IMR-90 (cell line): Measurements from ENCODE around the gene COL4A1. TPM values are rescaled to one million over a fixed set of nuclear protein-coding genes. Genes with fewer than 3 reads are reported as not detected.
A peak's percentile ranks its signal among the peaks of the same experiment; 100 is the strongest.

Experiments used
- ATAC-seq: fragments of 200-7000 bp; cut with Tn5 transposase; 2 replicates; pipeline ENCODE4 v1.9.1; 2020; ENCODE audit warnings: low read depth, mild to moderate bottlenecking, moderate library complexity
- BruUV-seq: library from RNA; stranded (reverse); fragments of 400-500 nt; replicated peaks from 2 replicates; lab custom pipeline; 2021; lab: Mats Ljungman, UMichigan
- CTCF ChIA-PET: fragments of 300-600 bp; formaldehyde crosslinking; extraction: SDS; loops from one replicate; lab custom pipeline; 2021; ENCODE audit warnings: antibody characterized with exemption; lab: Yijun Ruan, JAX
- POLR2A ChIA-PET: fragments of 300-600 bp; sonication (Branson Sonifier 250); formaldehyde crosslinking; loops from one replicate; lab custom pipeline; 2022; ENCODE audit warnings: antibody characterized with exemption; ENCODE audit not compliant: unreplicated experiment; lab: Charles Lee
- DNase-seq: peaks from one replicate; pipeline ENCODE4 v3.0.0; 2013
- H2AFZ ChIP-seq: replicated peaks from 2 replicates; pipeline ENCODE3; 2013; ENCODE audit warnings: low read length, mild to moderate bottlenecking; ENCODE audit not compliant: poor library complexity
- H2AK5ac ChIP-seq: 2 replicates; pipeline ENCODE4 v1.6.1; 2013; ENCODE audit warnings: low read depth, low read length, inconsistent platforms
- H2AK9ac ChIP-seq: replicated peaks from 2 replicates; pipeline ENCODE3; 2013; ENCODE audit warnings: mild to moderate bottlenecking, low read depth, low read length, moderate library complexity; ENCODE audit not compliant: poor library complexity
- H2BK120ac ChIP-seq: 2 replicates; pipeline ENCODE4 v1.6.1; 2013; ENCODE audit warnings: low read depth, low read length, inconsistent platforms
- H2BK15ac ChIP-seq: 3 replicates; pipeline ENCODE4 v1.6.1; 2013; ENCODE audit warnings: low read depth, low read length, inconsistent platforms
- H2BK20ac ChIP-seq: 2 replicates; pipeline ENCODE4 v1.6.1; 2013; ENCODE audit warnings: low read depth, mild to moderate bottlenecking, inconsistent platforms, low read length, moderate library complexity
- H2BK5ac ChIP-seq: 2 replicates; pipeline ENCODE4 v1.6.1; 2013; ENCODE audit warnings: mild to moderate bottlenecking, low read depth, low read length, inconsistent platforms; ENCODE audit not compliant: poor library complexity, severe bottlenecking
- H3K14ac ChIP-seq: replicated peaks from 2 replicates; pipeline ENCODE4 v1.6.1; 2013; ENCODE audit warnings: low read depth, low read length, inconsistent platforms
- H3K18ac ChIP-seq: 2 replicates; pipeline ENCODE4 v1.6.1; 2013; ENCODE audit warnings: low read depth, low read length, control low read depth
- H3K23ac ChIP-seq: 2 replicates; pipeline ENCODE4 v1.6.1; 2013; ENCODE audit warnings: low read depth, low read length, inconsistent platforms
- H3K27ac ChIP-seq: 2 replicates; pipeline ENCODE4 v1.5.1; 2013; ENCODE audit warnings: mild to moderate bottlenecking, control low read depth, low read length; ENCODE audit not compliant: insufficient read depth
- H3K27me3 ChIP-seq: 2 replicates; pipeline ENCODE4 v1.6.1; 2013; ENCODE audit warnings: low read length; ENCODE audit not compliant: control insufficient read depth, insufficient read depth
- H3K36me3 ChIP-seq: 2 replicates; pipeline ENCODE4 v1.6.1; 2013; ENCODE audit warnings: low read length, mixed read lengths; ENCODE audit not compliant: control insufficient read depth, insufficient read depth
- H3K4ac ChIP-seq: 2 replicates; pipeline ENCODE4 v1.6.1; 2013; ENCODE audit warnings: low read depth, low read length, inconsistent platforms
- H3K4me1 ChIP-seq: 2 replicates; pipeline ENCODE4 v1.6.1; 2013; ENCODE audit warnings: low read length, mixed read lengths; ENCODE audit not compliant: control insufficient read depth, insufficient read depth
- H3K4me2 ChIP-seq: 2 replicates; pipeline ENCODE4 v1.6.1; 2013; ENCODE audit warnings: low read depth, mild to moderate bottlenecking, control low read depth, low read length, moderate library complexity
- H3K4me3 ChIP-seq: 2 replicates; pipeline ENCODE4 v1.5.1; 2013; ENCODE audit warnings: low read depth, mild to moderate bottlenecking, control low read depth, low read length, moderate library complexity; ENCODE audit not compliant: insufficient read depth
- H3K56ac ChIP-seq: 2 replicates; pipeline ENCODE4 v1.6.1; 2013; ENCODE audit warnings: low read length, inconsistent platforms; ENCODE audit not compliant: insufficient read depth; ENCODE audit errors: extremely low read depth
- H3K79me1 ChIP-seq, 2 experiments: 2 replicates each; pipeline ENCODE4 v1.6.1; 2013; ENCODE audit warnings: low read length in 2 of 2, inconsistent platforms in 1 of 2, low read depth in 1 of 2
- H3K9ac ChIP-seq: 2 replicates; pipeline ENCODE4 v1.6.1; 2013; ENCODE audit warnings: low read depth, low read length, control low read depth
- H3K9me1 ChIP-seq: 2 replicates; pipeline ENCODE4 v1.6.1; 2013; ENCODE audit warnings: low read length, inconsistent platforms; ENCODE audit not compliant: insufficient read depth
- H3K9me3 ChIP-seq: 2 replicates; pipeline ENCODE4 v1.6.1; 2013; ENCODE audit warnings: low read length; ENCODE audit not compliant: control insufficient read depth, insufficient read depth
- H4K20me1 ChIP-seq: 2 replicates; pipeline ENCODE4 v1.6.1; 2013; ENCODE audit warnings: low read length, inconsistent platforms; ENCODE audit not compliant: insufficient read depth
- H4K5ac ChIP-seq: 2 replicates; pipeline ENCODE4 v1.6.1; 2013; ENCODE audit warnings: mild to moderate bottlenecking, low read depth, low read length, control low read depth
- H4K8ac ChIP-seq, 2 experiments: 2 replicates each; pipeline ENCODE4 v1.6.1; 2013; ENCODE audit warnings: low read depth in 2 of 2, low read length in 2 of 2, control low read depth in 1 of 2, inconsistent platforms in 1 of 2
- H4K91ac ChIP-seq: 2 replicates; pipeline ENCODE4 v1.6.1; 2013; ENCODE audit warnings: low read depth, low read length, inconsistent platforms; ENCODE audit not compliant: insufficient read depth
- BHLHE40 ChIP-seq: fragments of 150-350 bp; IDR thresholded peaks from 2 replicates; pipeline ENCODE4 v1.6.1; 2016; ENCODE audit warnings: mild to moderate bottlenecking, low read depth, low read length
- CEBPB ChIP-seq: IDR thresholded peaks from 2 replicates; pipeline ENCODE4 v1.6.1; 2012; ENCODE audit warnings: low read depth, low read length, improper control_type of control experiment
- CHD1 ChIP-seq: IDR thresholded peaks from 2 replicates; pipeline ENCODE4 v1.6.1; 2012; ENCODE audit warnings: low read depth, low read length, improper control_type of control experiment
- CTCF ChIP-seq: conservative IDR thresholded peaks from 2 replicates; pipeline ENCODE4 v1.5.1; 2012; ENCODE audit warnings: mild to moderate bottlenecking, low read depth, low read length, improper control_type of control experiment
- ELK1 ChIP-seq: fragments of 150-350 bp; IDR thresholded peaks from 2 replicates; pipeline ENCODE4 v1.6.1; 2016; ENCODE audit warnings: low read depth, mild to moderate bottlenecking, low read length, moderate library complexity, borderline replicate concordance
- FOS ChIP-seq: fragments of 150-350 bp; IDR thresholded peaks from 2 replicates; pipeline ENCODE4 v1.6.1; 2016; ENCODE audit warnings: low read depth, low read length
- MAFK ChIP-seq: IDR thresholded peaks from 2 replicates; pipeline ENCODE4 v1.6.1; 2012; ENCODE audit warnings: low read depth, low read length, improper control_type of control experiment
- MXI1 ChIP-seq: IDR thresholded peaks from 2 replicates; pipeline ENCODE4 v1.6.1; 2012; ENCODE audit warnings: low read depth, mild to moderate bottlenecking, low read length, moderate library complexity, borderline replicate concordance
- NFE2L2 ChIP-seq: fragments of 150-350 bp; IDR thresholded peaks from 2 replicates; pipeline ENCODE4 v1.6.1; 2016; ENCODE audit warnings: low read depth, mild to moderate bottlenecking, low read length
- POLR2A ChIP-seq: IDR thresholded peaks from 2 replicates; pipeline ENCODE4 v1.6.1; 2012; ENCODE audit warnings: mild to moderate bottlenecking, low read depth, low read length
- RAD21 ChIP-seq: IDR thresholded peaks from 2 replicates; pipeline ENCODE4 v1.6.1; 2012; ENCODE audit warnings: low read length, improper control_type of control experiment
- RCOR1 ChIP-seq: IDR thresholded peaks from 2 replicates; pipeline ENCODE4 v1.6.1; 2012; ENCODE audit warnings: mild to moderate bottlenecking, low read length, improper control_type of control experiment; ENCODE audit not compliant: insufficient replicate concordance
- RFX5 ChIP-seq: IDR thresholded peaks from 2 replicates; pipeline ENCODE4 v1.8.0; 2012; ENCODE audit warnings: low read depth, mild to moderate bottlenecking, low read length, moderate library complexity
- USF2 ChIP-seq: fragments of 150-350 bp; IDR thresholded peaks from 2 replicates; pipeline ENCODE4 v1.6.1; 2017; ENCODE audit warnings: mild to moderate bottlenecking, antibody characterized with exemption, low read length, low read depth
- WGBS, 2 experiments: methylation state at CpG; one replicate each; pipeline versions ENCODE4 v1.1.5 to v1.1.7; 2013; ENCODE audit warnings: missing lambda C conversion rate in 2 of 2; ENCODE audit not compliant: insufficient read length in 1 of 2; ENCODE audit errors: extremely low coverage in 2 of 2; 5-methylcytosine and 5-hydroxymethylcytosine counted together
- dilution Hi-C: fragments of 300-500 bp; cut with HindIII; formaldehyde crosslinking; loops from one replicate; pipeline ENCODE4 v1.14.3; 2018; ENCODE audit warnings: low sequenced_read_pairs; ENCODE audit not compliant: unreplicated experiment
- in situ Hi-C: fragments of 300-500 bp; cut with MboI; formaldehyde crosslinking; loops from 3 replicates; pipeline ENCODE4 v1.14.3; 2019; ENCODE audit warnings: low sequenced_read_pairs, inconsistent platforms, mixed read lengths
- intact Hi-C: fragments of 100-400 bp; cut with micrococcal nuclease; formaldehyde crosslinking; loops from 2 replicates; pipeline ENCODE4 v1.10.0; 2022
- polyA plus RNA-seq, 3 experiments: library from polyadenylated mRNA; depleted of rRNA; stranded (reverse); fragments of >200 nt; gene quantifications; 2 replicates each; pipeline ENCODE4 v1.2.3, GENCODE V29; 2012; ENCODE audit warnings: low replicate concordance in 1 of 3
- total RNA-seq: library from RNA; depleted of rRNA; stranded (reverse); fragments of >200 nt; gene quantifications from 2 replicates; pipeline ENCODE4 v1.2.3, GENCODE V29; 2012

Gene COL4A1
- total and polyA plus RNA-seq, 2 of the 4 experiments (the other 2 are of a cell fraction), result 230 to 337 TPM

GRCh38 chr13:110138010-110138699 lies 168.8 kb downstream of the COL4A1 start:
- H2BK20ac ChIP-seq, result peak overlapping the region; percentile 54
- WGBS, 2 experiments, result 0% methylated on average over 18 of the region's 60 CpGs; no CpG with 5 or more reads in 1 of the 2 experiments
- H2AK9ac ChIP-seq, result peak overlapping the region; percentile 12
- no peaks in the 10 kb centered on the region for H3K36me3 ChIP-seq
- intact Hi-C loops (no loop called here), in situ Hi-C loops (no loop called here), dilution Hi-C loops (no loop called here)
- H3K56ac ChIP-seq, result peak overlapping the region; percentile 35; the same call in 1 of the 2 replicates
- peaks cover 2% of the 10 kb centered on the region; the same call in 1 of the 2 replicates for H3K4me1 ChIP-seq
- H4K20me1 ChIP-seq, result peaks cover 4% of the 10 kb centered on the region
- H3K9ac ChIP-seq, result peak overlapping the region; percentile 58
- H3K4me3 ChIP-seq, result peak overlapping the region; percentile 56
- peak overlapping the region; percentile 11 for H2BK5ac ChIP-seq
- H3K18ac ChIP-seq, result 0 out of 2 replicates have a peak overlapping the region, but pooled peaks have one; percentile 33
- peak overlapping the region; percentile 30; the same call in 1 of the 2 replicates for H2BK120ac ChIP-seq
- peak overlapping the region; percentile 55; the same call in 1 of the 2 replicates for H3K23ac ChIP-seq
- H4K91ac ChIP-seq, result peak overlapping the region; percentile 13; the same call in 1 of the 2 replicates
- no peaks in the 10 kb centered on the region for H3K9me3 ChIP-seq
- H3K4ac ChIP-seq, result peak overlapping the region; percentile 59
- peak overlapping the region; percentile 29; the same call in 1 of the 3 replicates for H2BK15ac ChIP-seq
- peak overlapping the region; percentile 10; the same call in 1 of the 2 replicates for H3K27ac ChIP-seq
- peak overlapping the region; percentile 83 for H2AFZ ChIP-seq
- peak overlapping the region in 1 of 2 experiments; percentile 71; a peak in 2 of 4 replicates for H4K8ac ChIP-seq
- peak; percentile 77 for ATAC-seq
- peak overlapping the region; percentile 97 for H3K4me2 ChIP-seq
- H3K79me1 ChIP-seq, result no peaks in the 10 kb centered on the region
- no peaks in the 10 kb centered on the region for H3K27me3 ChIP-seq
- peak; percentile 79 for DNase-seq
- BruUV-seq, result no TSS peak
- POLR2A ChIA-PET, result no interaction called here
- no peaks in the 10 kb centered on the region; the same call in none of the 2 replicates for H3K9me1 ChIP-seq
- H4K5ac ChIP-seq, result no peak overlapping the region
- CTCF ChIA-PET, result no interaction called here
- peak overlapping the region; percentile 79 for H3K14ac ChIP-seq
- H2AK5ac ChIP-seq, result peak overlapping the region; percentile 81
- TF ChIP-seq MXI1 (0 out of 2 replicates have a peak, but pooled peaks have one; percentile 45), CTCF (no peak), CEBPB (no peak), RAD21 (no peak), ELK1 (no peak), CHD1 (no peak), USF2 (peak; percentile 54; the same call in 1 of the 2 replicates), POLR2A (no peak; the same call in none of the 2 replicates), FOS (peak; percentile 88), RFX5 (no peak), MAFK (no peak), RCOR1 (peak; percentile 64), NFE2L2 (peak; percentile 92), BHLHE40 (0 out of 2 replicates have a peak, but pooled peaks have one; percentile 27)
